Measurements from ENCODE around the gene HINT3. TPM values are rescaled to one million over a fixed set of nuclear protein-coding genes. Genes with fewer than 3 reads are reported as not detected.

HINT3 gene
- total and polyA plus RNA-seq, 7 experiments from 2014 or later = 7.7 to 12.4 (median 9.5) TPM

GRCh38 chr6:125991653-125992052 lies 35.1 kb downstream of the HINT3 start:
- CTCF ChIA-PET = interaction anchor here (1.3 kb wide), 1 partner anchor 17 kb away, joined by 3 read pairs; no protein-coding TSS in a partner anchor
- no peak overlapping the region for H3K27ac ChIP-seq (ENCODE audit: low read depth, low read length)
- no peak for ATAC-seq
- no peaks in the 10 kb centered on the region for H3K27me3 Mint-ChIP-seq
- peaks cover 9 to 60% (median 41%) of the 10 kb centered on the region in 7 donors for H3K4me1 Mint-ChIP-seq
- intact Hi-C loops (cut with micrococcal nuclease) = loop anchor here in 1 of 2 donors (10.0 kb wide), 1 partner anchor 433 kb away; no protein-coding TSS in a partner anchor
- peaks cover 0 to under 1% (median 0%) of the 10 kb centered on the region in 3 experiments for H3K36me3 ChIP-seq (ENCODE audit: control insufficient read depth in 2 of 3, insufficient read depth in 3 of 3, low read length in 3 of 3)
- POLR2A ChIA-PET = interaction anchor here (1.0 to 1.6 kb wide), 2 partner anchors 34 to 201 kb away, joined by 4 to 6 read pairs; partner anchors contain the start of genes HINT3 and NCOA7
- peaks cover 0 to 2% (median 0%) of the 10 kb centered on the region in 11 donors for H3K9me3 Mint-ChIP-seq
- no peak overlapping the region for H3K4me3 Mint-ChIP-seq
- no peak overlapping the region for H3K4me3 ChIP-seq (ENCODE audit: low read length)
- peaks cover 7 to 16% of the 10 kb centered on the region in 2 donors for H3K4me1 ChIP-seq (ENCODE audit: control insufficient read depth in 2 of 2, insufficient read depth in 2 of 2, low read length in 2 of 2)
- peak overlapping the region in 2 of 9 donors; percentile 39 to 79 for H3K27ac Mint-ChIP-seq
- no peaks in the 10 kb centered on the region for H3K36me3 Mint-ChIP-seq
- no peaks in the 10 kb centered on the region for H3K27me3 ChIP-seq (ENCODE audit: control insufficient read depth in 2 of 2, insufficient read depth in 2 of 2, low read length in 2 of 2)
- no peaks in the 10 kb centered on the region for H3K9me3 ChIP-seq (ENCODE audit: control insufficient read depth in 2 of 3, low read length in 3 of 3)
- DNase-seq = no peak

GRCh38 chr6:125994670-125995488 lies 38.3 kb downstream of the HINT3 start:
- peaks cover 0 to 2% (median 0%) of the 10 kb centered on the region in 11 donors for H3K9me3 Mint-ChIP-seq
- H3K36me3 Mint-ChIP-seq = peaks cover 0 to 21% (median 19%) of the 10 kb centered on the region in 5 donors
- H3K4me3 Mint-ChIP-seq = no peak overlapping the region
- Histone ChIP-seq H3K27me3 (ENCODE audit: control insufficient read depth in 2 of 2, insufficient read depth in 2 of 2, low read length in 2 of 2) (no peaks in the 10 kb centered on the region), H3K4me3 (ENCODE audit: low read length) (no peak overlapping the region), H3K27ac (ENCODE audit: low read depth, low read length) (no peak overlapping the region), H3K36me3 (ENCODE audit: control insufficient read depth in 2 of 3, insufficient read depth in 3 of 3, low read length in 3 of 3) (peaks cover 0 to 4% (median 0%) of the 10 kb centered on the region in 3 experiments), H3K9me3 (ENCODE audit: control insufficient read depth in 2 of 3, low read length in 3 of 3) (no peaks in the 10 kb centered on the region), H3K4me1 (ENCODE audit: control insufficient read depth in 2 of 2, insufficient read depth in 2 of 2, low read length in 2 of 2) (no peaks in the 10 kb centered on the region)
- intact Hi-C loops (cut with micrococcal nuclease) = loop anchor here (5.0 to 10.0 kb wide), 2 partner anchors 430 to 1347 kb away; partner anchors contain the start of gene ECHDC1 (in 1 of the 2)
- no peak for ATAC-seq
- CTCF ChIA-PET = interaction anchor here (1.0 to 2.0 kb wide), 7 partner anchors 8 to 36 kb away, joined by 3 to 11 read pairs (median 5); partner anchors contain the start of gene TRMT11
- no peaks in the 10 kb centered on the region for H3K27me3 Mint-ChIP-seq
- H3K27ac Mint-ChIP-seq = peak overlapping the region in 5 of 9 donors; percentile 0 to 65 (median 50)
- no peak for DNase-seq
- POLR2A ChIA-PET = interaction anchor here (0.8 to 1.6 kb wide), 5 partner anchors 8 to 692 kb away, joined by 3 to 9 read pairs (median 4); partner anchors contain the start of genes NCOA7 and TRMT11
- peaks cover 9 to 53% (median 41%) of the 10 kb centered on the region in 7 donors for H3K4me1 Mint-ChIP-seq

- ATAC-seq = peak; percentile 99
- DNase-seq = peak; percentile 51 to 78 (median 72)
- Histone ChIP-seq H3K9me3 (ENCODE audit: control insufficient read depth in 2 of 3, low read length in 3 of 3) (no peaks in the 10 kb centered on the region), H3K4me1 (ENCODE audit: control insufficient read depth in 2 of 2, insufficient read depth in 2 of 2, low read length in 2 of 2) (no peaks in the 10 kb centered on the region), H3K27me3 (ENCODE audit: control insufficient read depth in 2 of 2, insufficient read depth in 2 of 2, low read length in 2 of 2) (no peaks in the 10 kb centered on the region), H3K4me3 (ENCODE audit: low read length) (peak overlapping the region; percentile 42), H3K27ac (ENCODE audit: low read depth, low read length) (no peak overlapping the region), H3K36me3 (ENCODE audit: control insufficient read depth in 2 of 3, insufficient read depth in 3 of 3, low read length in 3 of 3) (peaks cover 0 to 6% (median 4%) of the 10 kb centered on the region in 3 experiments)
- Mint-ChIP-seq H3K4me3 (peak overlapping the region; percentile 66 to 87 (median 77)), H3K27ac (peak overlapping the region in 6 of 9 donors; percentile 8 to 63 (median 24)), H3K4me1 (peaks cover 10 to 44% (median 41%) of the 10 kb centered on the region in 7 donors), H3K9me3 (peaks cover 0 to 2% (median 0%) of the 10 kb centered on the region in 11 donors), H3K36me3 (peaks cover 0 to 33% (median 23%) of the 10 kb centered on the region in 5 donors), H3K27me3 (no peaks in the 10 kb centered on the region)
- intact Hi-C loops (cut with micrococcal nuclease) = loop anchor here (1.0 to 10.0 kb wide), 11 partner anchors 10 to 1543 kb away; partner anchors contain the start of genes CENPW (in 1 of the 2), ECHDC1 (in 1 of the 2), RNF146 (in 1 of the 2) and TRMT11 (in 1 of the 2)
- ChIA-PET CTCF (interaction anchor here (0.5 to 1.6 kb wide), 9 partner anchors 8 to 205 kb away, joined by 3 to 11 read pairs (median 4); partner anchors contain the start of genes NCOA7 and TRMT11), POLR2A (interaction anchor here (1.2 to 1.6 kb wide), 2 partner anchors 9 to 215 kb away, joined by 4 to 9 read pairs; partner anchors contain the start of gene TRMT11)
These were observed 39.5 kb downstream of the HINT3 start for GRCh38 chr6:125995972-125996580.

GRCh38 chr6:126002755-126003679 lies 46.4 kb downstream of the HINT3 start:
- no peaks in the 10 kb centered on the region for H3K27me3 Mint-ChIP-seq
- intact Hi-C loops (cut with micrococcal nuclease) = no loop called here
- no peak overlapping the region for H3K27ac ChIP-seq (ENCODE audit: low read depth, low read length)
- H3K36me3 ChIP-seq (ENCODE audit: control insufficient read depth in 2 of 3, insufficient read depth in 3 of 3, low read length in 3 of 3) = peaks cover 0 to 9% (median 6%) of the 10 kb centered on the region in 3 experiments
- H3K4me3 Mint-ChIP-seq = peak overlapping the region in 7 of 10 donors; percentile 11 to 63 (median 36)
- no peaks in the 10 kb centered on the region for H3K9me3 ChIP-seq (ENCODE audit: control insufficient read depth in 2 of 3, low read length in 3 of 3)
- H3K27me3 ChIP-seq (ENCODE audit: control insufficient read depth in 2 of 2, insufficient read depth in 2 of 2, low read length in 2 of 2) = no peaks in the 10 kb centered on the region
- peak overlapping the region in 3 of 9 donors; percentile 45 to 72 (median 51) for H3K27ac Mint-ChIP-seq
- H3K4me1 Mint-ChIP-seq = peaks cover 10 to 28% (median 19%) of the 10 kb centered on the region in 7 donors
- H3K4me1 ChIP-seq (ENCODE audit: control insufficient read depth in 2 of 2, insufficient read depth in 2 of 2, low read length in 2 of 2) = no peaks in the 10 kb centered on the region
- ATAC-seq (no peak), DNase-seq (no peak)
- CTCF ChIA-PET = interaction anchor here (0.6 to 1.7 kb wide), 4 partner anchors 7 to 659 kb away, joined by 3 to 7 read pairs (median 4); no protein-coding TSS in a partner anchor
- no peaks in the 10 kb centered on the region for H3K9me3 Mint-ChIP-seq
- POLR2A ChIA-PET = interaction anchor here (1.3 to 2.0 kb wide), 2 partner anchors 16 to 47 kb away, joined by 3 to 4 read pairs; partner anchors contain the start of gene HINT3
- H3K36me3 Mint-ChIP-seq = peaks cover under 1 to 54% (median 31%) of the 10 kb centered on the region in 5 donors
- no peak overlapping the region for H3K4me3 ChIP-seq (ENCODE audit: low read length)

- POLR2A ChIA-PET = interaction anchor here (1.1 kb wide), 1 partner anchor 20 kb away, joined by 3 read pairs; no protein-coding TSS in a partner anchor
- CTCF ChIA-PET = no interaction called here
- H3K36me3 Mint-ChIP-seq = peaks cover 12 to 50% (median 30%) of the 10 kb centered on the region in 5 donors
- no peaks in the 10 kb centered on the region for H3K27me3 ChIP-seq (ENCODE audit: control insufficient read depth in 2 of 2, insufficient read depth in 2 of 2, low read length in 2 of 2)
- intact Hi-C loops (cut with micrococcal nuclease) = no loop called here
- H3K4me1 Mint-ChIP-seq = peaks cover 2 to 15% (median 9%) of the 10 kb centered on the region in 7 donors
- H3K9me3 Mint-ChIP-seq = no peaks in the 10 kb centered on the region
- no peaks in the 10 kb centered on the region for H3K4me1 ChIP-seq (ENCODE audit: control insufficient read depth in 2 of 2, insufficient read depth in 2 of 2, low read length in 2 of 2)
- no peak overlapping the region for H3K4me3 Mint-ChIP-seq
- DNase-seq = no peak
- H3K4me3 ChIP-seq (ENCODE audit: low read length) = no peak overlapping the region
- no peaks in the 10 kb centered on the region for H3K27me3 Mint-ChIP-seq
- ATAC-seq = no peak
- H3K36me3 ChIP-seq (ENCODE audit: control insufficient read depth in 2 of 3, insufficient read depth in 3 of 3, low read length in 3 of 3) = peaks cover 5 to 31% (median 19%) of the 10 kb centered on the region in 3 experiments
- H3K27ac Mint-ChIP-seq = no peak overlapping the region
- H3K27ac ChIP-seq (ENCODE audit: low read depth, low read length) = no peak overlapping the region
- H3K9me3 ChIP-seq (ENCODE audit: control insufficient read depth in 2 of 3, low read length in 3 of 3) = no peaks in the 10 kb centered on the region
These were observed 51.2 kb downstream of the HINT3 start for GRCh38 chr6:126007800-126008199.
